ENCODE data around the gene SYT14. TPM values are rescaled to one million over a fixed set of nuclear protein-coding genes. Genes with fewer than 3 reads are reported as not detected.
A peak's percentile ranks its signal among the peaks of the same experiment; 100 is the strongest.
"Not testable (repeated sequence)": the region's sequence is repeated elsewhere in the genome, so short reads cannot be mapped to it uniquely, and the experiment has no call there.

Gene SYT14
- total RNA-seq, 2 donors from 2014 or later, result 6.2 to 7.1 TPM

DNA sequence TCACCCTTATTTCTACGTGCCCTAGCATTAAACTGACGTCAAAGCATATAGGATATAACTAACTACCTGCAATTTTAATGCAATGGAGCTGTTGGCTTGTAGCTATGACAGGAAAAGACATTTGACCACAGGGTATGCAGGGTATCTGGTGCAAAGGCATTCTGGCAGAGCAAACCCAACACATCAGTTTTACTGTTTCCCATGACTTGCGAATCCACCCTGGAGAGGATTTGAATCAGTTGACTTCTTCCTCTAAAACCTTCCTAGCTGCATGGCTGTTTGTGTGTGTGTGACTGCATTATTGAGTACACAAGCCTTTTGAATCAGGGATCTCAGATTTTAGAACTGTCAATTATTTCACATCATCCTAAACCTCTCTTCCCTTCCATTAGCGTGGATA lies 41.7 kb upstream of the SYT14 start:
- H3K9me3 ChIP-seq (ENCODE audit: control insufficient read depth, low read length), result no peaks in the 10 kb centered on the region

DNA sequence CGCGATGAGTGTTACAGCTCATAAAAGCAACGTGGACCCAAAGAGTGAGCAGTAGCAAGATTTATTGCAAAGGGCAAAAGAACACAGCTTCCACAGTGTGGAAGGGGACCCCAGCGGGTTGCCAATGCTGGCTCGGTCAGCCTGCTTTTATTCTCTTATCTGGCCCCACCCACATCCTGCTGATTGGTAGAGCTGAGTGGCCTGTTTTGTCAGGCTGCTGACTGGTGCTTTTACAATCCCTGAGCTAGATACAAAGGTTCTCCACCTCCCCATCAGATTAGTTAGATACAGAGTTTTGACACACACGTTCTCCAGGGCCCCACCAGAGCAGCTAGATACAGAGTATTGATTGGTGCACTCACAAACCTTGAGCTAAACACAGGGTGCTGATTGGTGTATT lies 39.7 kb upstream of the SYT14 start:
- H3K9me3 ChIP-seq (ENCODE audit: control insufficient read depth, low read length); H3K4me1 Mint-ChIP-seq; H3K4me3 Mint-ChIP-seq; H3K36me3 Mint-ChIP-seq (ENCODE audit: low read depth); H3K4me1 ChIP-seq (ENCODE audit: control insufficient read depth, insufficient read depth, low read length); H3K4me3 ChIP-seq (ENCODE audit: low read length); H3K27me3 Mint-ChIP-seq (ENCODE audit: insufficient read depth); H3K27ac ChIP-seq (ENCODE audit: low read depth, low read length); H3K9ac ChIP-seq (ENCODE audit: extremely low read depth, low read length, poor library complexity, severe bottlenecking); DNase-seq; H3K9me3 Mint-ChIP-seq; H3K27ac Mint-ChIP-seq; H3K36me3 ChIP-seq (ENCODE audit: control insufficient read depth, insufficient read depth, low read length); H3K27me3 ChIP-seq (ENCODE audit: control insufficient read depth, insufficient read depth, low read length, poor library complexity, severe bottlenecking): not testable (repeated sequence)
- WGBS, 2 experiments (ENCODE audit: insufficient coverage in 1 of 2, insufficient read length in 1 of 2), result 90 to 100% methylated on average over 4 to 6 of the region's 6 CpGs

More for the DNA sequence above, 41.7 kb upstream of the SYT14 start:
- no peaks in the 10 kb centered on the region for H3K27me3 ChIP-seq (ENCODE audit: control insufficient read depth, insufficient read depth, low read length, poor library complexity, severe bottlenecking)
- H3K27ac ChIP-seq (ENCODE audit: low read depth, low read length), result no peak overlapping the region
- Mint-ChIP-seq H3K4me3 (no peak overlapping the region), H3K27me3 (ENCODE audit: insufficient read depth) (no peaks in the 10 kb centered on the region), H3K27ac (peak overlapping the region; percentile 41), H3K4me1 (peaks cover 9% of the 10 kb centered on the region), H3K36me3 (ENCODE audit: low read depth) (no peaks in the 10 kb centered on the region), H3K9me3 (no peaks in the 10 kb centered on the region)
- TF ChIP-seq, protein P1, sequence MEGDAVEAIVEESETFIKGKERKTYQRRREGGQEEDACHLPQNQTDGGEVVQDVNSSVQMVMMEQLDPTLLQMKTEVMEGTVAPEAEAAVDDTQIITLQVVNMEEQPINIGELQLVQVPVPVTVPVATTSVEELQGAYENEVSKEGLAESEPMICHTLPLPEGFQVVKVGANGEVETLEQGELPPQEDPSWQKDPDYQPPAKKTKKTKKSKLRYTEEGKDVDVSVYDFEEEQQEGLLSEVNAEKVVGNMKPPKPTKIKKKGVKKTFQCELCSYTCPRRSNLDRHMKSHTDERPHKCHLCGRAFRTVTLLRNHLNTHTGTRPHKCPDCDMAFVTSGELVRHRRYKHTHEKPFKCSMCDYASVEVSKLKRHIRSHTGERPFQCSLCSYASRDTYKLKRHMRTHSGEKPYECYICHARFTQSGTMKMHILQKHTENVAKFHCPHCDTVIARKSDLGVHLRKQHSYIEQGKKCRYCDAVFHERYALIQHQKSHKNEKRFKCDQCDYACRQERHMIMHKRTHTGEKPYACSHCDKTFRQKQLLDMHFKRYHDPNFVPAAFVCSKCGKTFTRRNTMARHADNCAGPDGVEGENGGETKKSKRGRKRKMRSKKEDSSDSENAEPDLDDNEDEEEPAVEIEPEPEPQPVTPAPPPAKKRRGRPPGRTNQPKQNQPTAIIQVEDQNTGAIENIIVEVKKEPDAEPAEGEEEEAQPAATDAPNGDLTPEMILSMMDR (conservative IDR thresholded peaks at IDR 0.05), result no peak
- H3K4me3 ChIP-seq (ENCODE audit: low read length), result no peak overlapping the region
- no peak for DNase-seq
- H3K36me3 ChIP-seq (ENCODE audit: control insufficient read depth, insufficient read depth, low read length), result no peaks in the 10 kb centered on the region
- H3K4me1 ChIP-seq (ENCODE audit: control insufficient read depth, insufficient read depth, low read length), result peaks cover 4% of the 10 kb centered on the region
- no peak overlapping the region for H3K9ac ChIP-seq (ENCODE audit: extremely low read depth, low read length, poor library complexity, severe bottlenecking)
- WGBS, 2 experiments (ENCODE audit: insufficient coverage in 1 of 2, insufficient read length in 1 of 2), result 93 to 94% methylated on average over 2 to 4 of the region's 4 CpGs

DNA sequence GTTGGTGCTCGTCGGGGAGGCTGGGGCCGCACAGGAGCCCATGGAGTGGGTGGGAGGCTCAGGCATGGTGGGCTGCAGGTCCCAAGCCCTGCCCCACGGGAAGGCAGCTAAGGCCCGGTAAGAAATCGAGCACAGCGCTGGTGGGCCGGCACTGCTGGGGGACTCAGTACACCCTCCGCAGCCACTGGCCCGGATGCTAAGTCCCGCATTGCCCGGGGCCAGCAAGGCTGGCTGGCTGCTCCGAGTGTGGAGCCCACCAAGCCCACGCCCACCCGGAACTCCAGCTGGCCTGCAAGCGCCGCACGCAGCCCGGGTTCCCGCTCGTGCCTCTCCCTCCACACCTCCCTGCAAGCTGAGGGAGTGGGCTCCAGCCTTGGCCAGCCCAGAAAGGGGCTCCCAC lies 39.2 kb upstream of the SYT14 start:
- H3K4me1 ChIP-seq (ENCODE audit: control insufficient read depth, insufficient read depth, low read length); DNase-seq; H3K27ac ChIP-seq (ENCODE audit: low read depth, low read length); H3K36me3 ChIP-seq (ENCODE audit: control insufficient read depth, insufficient read depth, low read length); H3K27me3 Mint-ChIP-seq (ENCODE audit: insufficient read depth); H3K4me3 ChIP-seq (ENCODE audit: low read length); H3K27ac Mint-ChIP-seq; H3K4me3 Mint-ChIP-seq; H3K4me1 Mint-ChIP-seq; H3K36me3 Mint-ChIP-seq (ENCODE audit: low read depth); H3K27me3 ChIP-seq (ENCODE audit: control insufficient read depth, insufficient read depth, low read length, poor library complexity, severe bottlenecking); H3K9ac ChIP-seq (ENCODE audit: extremely low read depth, low read length, poor library complexity, severe bottlenecking); H3K9me3 Mint-ChIP-seq; H3K9me3 ChIP-seq (ENCODE audit: control insufficient read depth, low read length): not testable (repeated sequence)
- 93% methylated on average over 15 of the region's 21 CpGs; no CpG with 5 or more reads in 1 of the 2 experiments for WGBS, 2 experiments (ENCODE audit: insufficient coverage in 1 of 2, insufficient read length in 1 of 2)

DNA sequence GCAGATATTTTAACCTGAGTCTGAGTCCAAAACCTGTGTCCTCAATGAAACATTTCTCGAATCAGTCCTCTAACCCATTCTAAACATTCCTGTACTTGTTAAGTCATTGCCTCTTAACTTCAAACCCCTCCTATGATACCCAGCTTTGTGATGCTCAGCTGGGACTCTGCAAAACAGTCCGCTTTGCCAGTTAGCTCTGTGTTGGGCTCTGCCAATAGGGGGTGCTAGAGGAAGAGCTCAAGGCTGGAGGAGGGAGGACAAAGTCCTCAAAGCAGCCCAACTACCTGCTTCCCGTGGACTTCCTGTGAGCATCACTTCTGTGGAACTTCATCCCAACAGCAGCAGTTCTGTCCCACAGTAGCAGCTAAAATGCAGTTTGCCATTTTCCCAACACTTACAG lies 38.1 kb upstream of the SYT14 start:
- no peak overlapping the region for H3K9ac ChIP-seq (ENCODE audit: extremely low read depth, low read length, poor library complexity, severe bottlenecking)
- TF ChIP-seq, protein P1 (conservative IDR thresholded peaks at IDR 0.05), result peak; percentile 84
- Mint-ChIP-seq H3K27ac (no peak overlapping the region), H3K36me3 (ENCODE audit: low read depth) (no peaks in the 10 kb centered on the region), H3K4me3 (no peak overlapping the region), H3K4me1 (peaks cover 9% of the 10 kb centered on the region), H3K9me3 (no peaks in the 10 kb centered on the region), H3K27me3 (ENCODE audit: insufficient read depth) (no peaks in the 10 kb centered on the region)
- H3K27me3 ChIP-seq (ENCODE audit: control insufficient read depth, insufficient read depth, low read length, poor library complexity, severe bottlenecking), result no peaks in the 10 kb centered on the region
- H3K27ac ChIP-seq (ENCODE audit: low read depth, low read length), result no peak overlapping the region
- DNase-seq, result peak; percentile 89
- no peaks in the 10 kb centered on the region for H3K9me3 ChIP-seq (ENCODE audit: control insufficient read depth, low read length)
- peaks cover 4% of the 10 kb centered on the region for H3K4me1 ChIP-seq (ENCODE audit: control insufficient read depth, insufficient read depth, low read length)
- no peak overlapping the region for H3K4me3 ChIP-seq (ENCODE audit: low read length)
- no peaks in the 10 kb centered on the region for H3K36me3 ChIP-seq (ENCODE audit: control insufficient read depth, insufficient read depth, low read length)
- WGBS, 2 experiments (ENCODE audit: insufficient coverage in 1 of 2, insufficient read length in 1 of 2), result 67 to 78% methylated on average over 1 to 3 of the region's 3 CpGs
